HG03097 (cell line): ENCODE measurements around the gene DSCAM.

ENCODE experiments used
- ATAC-seq: cut with Tn5 transposase; IDR thresholded peaks from one replicate; pipeline ENCODE4 v1.9.1; 2021; ENCODE audit not compliant: unreplicated experiment, low FRiP score

DSCAM gene

DNA sequence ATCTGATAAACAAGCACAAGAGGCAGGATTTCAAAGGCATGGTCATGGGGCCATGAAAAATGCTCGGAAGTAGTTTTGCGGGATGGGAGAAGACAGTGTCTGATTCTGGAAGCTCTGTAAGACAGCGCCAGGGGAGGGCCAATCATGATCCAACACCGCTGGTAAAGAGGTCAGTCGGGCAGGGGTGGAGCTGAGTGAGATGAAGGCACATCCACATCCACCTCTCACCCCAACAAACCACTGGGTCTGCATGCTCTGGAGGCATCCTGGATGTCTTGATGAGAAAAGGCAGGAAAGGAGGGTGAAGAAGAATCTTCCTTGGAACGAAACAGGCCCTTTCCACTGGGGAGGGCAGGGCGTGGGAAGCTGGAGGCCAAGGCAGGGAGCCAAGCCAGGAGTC is 691.4 kb downstream of the DSCAM start:
- ATAC-seq = no peak

DNA sequence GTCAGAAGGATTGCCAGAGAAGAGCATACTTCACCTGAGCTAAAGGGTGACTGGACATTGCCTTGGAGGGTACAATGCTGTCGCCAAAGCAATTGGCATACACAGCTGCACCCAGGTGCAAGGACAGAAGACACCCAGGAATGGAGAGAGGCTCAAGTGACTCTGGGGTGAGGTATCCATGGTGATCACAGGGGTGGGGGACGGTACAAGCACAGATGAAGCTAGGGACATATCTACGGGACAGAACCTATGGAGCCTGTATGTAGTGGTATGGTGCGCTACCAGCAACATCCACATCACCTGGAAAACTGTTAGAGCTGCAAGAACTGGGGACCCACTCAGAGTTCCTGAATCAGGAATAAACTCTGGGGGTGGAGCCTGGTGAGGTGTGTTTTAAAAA is 693.6 kb downstream of the DSCAM start:
- ATAC-seq = no peak

DNA sequence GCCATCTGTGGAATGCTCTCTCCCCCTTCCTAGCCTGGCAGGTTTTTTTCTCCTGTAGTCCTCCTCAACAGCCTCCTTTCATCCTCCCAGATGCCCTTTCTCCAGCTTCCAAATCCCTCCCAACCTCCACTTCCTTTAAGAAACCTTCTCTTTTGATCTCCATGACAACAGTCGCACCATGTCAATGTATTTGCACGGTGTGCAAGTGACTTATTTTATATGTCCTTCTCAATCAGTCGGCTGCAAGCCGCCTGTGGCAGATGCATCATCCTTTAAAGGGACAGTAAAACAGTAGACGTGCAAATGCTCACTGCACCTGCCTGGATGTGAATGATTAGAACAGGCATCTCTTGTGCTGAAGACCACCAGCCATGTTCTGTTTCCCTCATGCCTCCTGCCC is 694.5 kb downstream of the DSCAM start:
- no peak for ATAC-seq

DNA sequence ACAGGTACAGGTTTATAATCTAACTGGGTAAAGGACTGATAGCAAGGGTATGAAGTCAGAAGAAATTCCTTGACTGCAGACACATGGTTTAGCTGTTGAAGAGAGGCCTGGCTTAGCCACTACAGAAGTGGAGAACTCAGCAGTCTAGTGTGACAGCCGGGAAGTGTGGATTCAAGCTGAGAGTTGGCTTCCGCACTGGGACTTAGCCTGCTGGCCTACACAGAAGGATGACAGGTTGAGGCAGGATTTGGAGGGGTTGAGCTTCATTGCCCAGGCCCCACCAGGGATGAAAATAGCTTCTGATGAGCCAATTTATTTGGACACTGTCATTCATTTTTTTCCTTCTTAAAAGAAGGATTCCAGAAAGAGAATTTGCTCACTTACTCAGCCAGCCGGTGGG is 695.3 kb downstream of the DSCAM start:
- ATAC-seq = no peak

DNA sequence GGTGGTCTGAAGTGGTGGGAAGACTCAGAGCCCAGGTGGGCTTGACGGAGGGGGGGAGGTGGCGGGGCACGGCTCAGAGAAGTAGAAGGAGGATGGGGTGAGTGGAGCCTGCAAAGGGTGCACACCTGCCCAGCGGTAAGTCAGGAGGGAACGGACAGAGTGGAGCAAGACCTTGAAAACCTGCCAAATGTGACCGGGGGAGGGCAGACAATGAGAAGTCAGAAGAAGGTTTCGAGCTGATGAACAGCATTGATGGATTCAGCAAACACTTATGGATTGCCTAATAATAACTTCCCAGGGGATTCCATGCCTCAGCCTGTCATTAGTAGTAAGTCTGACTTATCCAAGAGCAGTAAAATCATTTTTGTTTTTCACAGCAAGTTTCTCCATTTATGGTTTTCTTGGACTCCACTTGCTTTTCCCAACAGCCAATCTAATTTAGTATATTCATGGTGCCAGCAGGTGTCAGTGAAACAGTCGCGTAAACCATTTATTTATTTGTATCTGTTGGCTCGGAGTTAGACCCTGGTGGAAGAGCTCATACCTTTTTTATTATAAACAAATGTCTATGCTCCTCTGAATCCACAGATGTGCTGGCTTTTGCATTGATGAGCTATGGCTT is 700.6 kb downstream of the DSCAM start:
- no peak for ATAC-seq

DNA sequence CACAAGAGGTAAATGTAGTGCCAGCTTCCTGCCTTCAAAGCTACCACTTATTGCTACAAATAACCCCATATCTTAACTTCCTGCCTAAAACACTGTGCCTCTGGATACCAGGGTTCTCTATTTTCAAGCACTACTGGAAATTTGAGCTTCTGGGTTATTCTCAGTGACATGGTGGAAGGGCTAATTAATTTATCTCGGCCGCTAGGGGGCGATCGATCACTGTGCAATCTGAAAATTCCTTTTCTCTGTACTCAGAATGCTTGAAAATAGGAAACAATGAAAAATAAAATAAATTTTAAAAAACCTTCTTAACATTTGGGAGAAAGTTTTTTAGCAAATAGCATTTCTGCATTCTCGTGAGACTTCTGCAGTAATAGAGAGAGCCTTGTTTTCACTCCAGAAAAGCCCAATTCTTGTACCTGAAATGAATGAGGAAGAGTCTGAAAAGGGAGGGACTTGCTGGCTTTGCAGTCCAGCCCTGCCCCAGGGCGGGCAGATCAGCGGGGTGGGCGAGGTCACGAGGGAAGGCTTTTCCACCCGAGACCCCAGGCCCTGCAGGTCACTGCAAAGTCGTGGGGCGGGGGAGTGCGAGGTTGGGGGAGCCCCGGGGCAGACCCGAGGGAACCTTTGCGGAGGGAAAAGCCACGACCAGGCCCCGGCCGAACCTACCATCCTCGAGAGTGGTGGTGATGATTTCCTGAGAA is 703.0 kb downstream of the DSCAM start:
- ATAC-seq = no peak

DNA sequence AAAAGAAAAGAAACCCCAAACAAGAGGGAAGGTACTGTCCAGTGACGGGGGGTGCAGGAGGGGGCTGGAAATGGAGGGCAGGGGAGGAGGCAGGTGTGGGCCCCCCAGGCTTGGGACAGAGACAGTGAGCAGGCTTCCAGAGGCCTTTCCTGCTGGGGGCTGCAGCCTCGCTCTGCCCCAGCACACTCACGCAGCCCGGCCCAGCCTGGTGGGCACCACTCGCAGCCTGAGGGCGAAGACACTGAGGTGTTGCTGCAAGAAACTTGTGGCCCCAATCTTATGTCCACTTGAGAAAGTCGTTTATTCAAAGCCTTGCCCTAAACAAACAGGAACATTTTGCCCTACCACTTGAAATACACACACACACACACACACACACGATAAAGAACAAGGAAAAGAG is 705.3 kb downstream of the DSCAM start:
- ATAC-seq = no peak

DNA sequence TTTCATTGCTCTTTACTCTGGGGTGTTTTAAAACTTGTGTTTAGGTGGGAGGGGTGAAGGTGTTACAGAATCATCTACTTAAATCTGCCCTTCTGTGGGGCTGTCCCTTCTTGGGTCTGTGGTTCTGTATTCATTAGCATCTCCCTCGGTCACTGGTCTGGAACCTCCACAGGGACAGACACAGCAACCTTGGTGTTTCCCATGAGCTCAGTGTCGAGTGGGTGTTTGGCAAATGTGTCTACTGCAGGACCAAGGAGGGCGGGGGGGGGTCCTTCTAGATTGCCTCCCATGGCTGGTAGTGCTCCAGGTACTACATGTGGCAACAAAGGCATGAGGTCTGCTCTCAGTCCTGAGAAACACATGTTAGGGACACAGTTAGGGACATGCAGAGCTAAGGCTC is 706.3 kb downstream of the DSCAM start:
- no peak for ATAC-seq

DNA sequence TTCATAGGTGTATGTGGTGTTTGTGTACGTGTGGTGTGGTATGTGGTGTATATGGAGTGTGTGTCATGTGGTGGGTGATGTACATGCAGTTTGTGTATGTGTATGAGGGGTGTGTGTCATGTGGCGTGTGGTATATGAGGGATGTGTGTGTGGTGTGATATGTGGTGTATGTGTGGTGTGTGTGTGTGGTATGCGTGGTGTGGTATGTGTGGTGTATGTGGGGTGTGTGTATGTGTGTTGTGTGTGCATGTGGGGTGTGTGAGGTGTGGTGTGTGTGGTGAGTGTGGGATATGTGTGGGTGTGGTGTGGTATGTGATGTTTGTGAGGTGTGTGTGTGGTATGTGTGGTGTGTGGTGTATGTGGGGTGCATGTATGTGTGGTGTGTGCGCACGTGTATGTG is 707.3 kb downstream of the DSCAM start:
- no peak for ATAC-seq

DNA sequence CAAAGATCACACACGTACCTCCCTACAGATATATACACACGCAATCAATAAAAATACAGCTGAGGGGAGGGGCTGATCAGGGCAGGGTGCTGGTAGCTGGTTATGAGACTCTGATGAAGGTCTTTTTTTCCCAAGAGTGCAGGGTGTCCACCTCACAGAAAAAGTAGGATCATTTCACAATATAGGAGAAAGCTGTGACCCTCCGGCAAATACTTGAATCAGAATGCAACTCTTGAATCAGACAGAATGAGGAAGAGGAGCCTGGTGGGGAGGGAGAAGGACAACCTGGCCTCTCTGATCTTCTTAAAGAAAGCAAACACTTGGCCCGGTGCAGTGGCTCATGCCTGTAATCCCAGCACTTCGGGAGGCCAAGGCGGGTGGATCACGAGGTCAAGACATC is 710.4 kb downstream of the DSCAM start:
- no peak for ATAC-seq

DNA sequence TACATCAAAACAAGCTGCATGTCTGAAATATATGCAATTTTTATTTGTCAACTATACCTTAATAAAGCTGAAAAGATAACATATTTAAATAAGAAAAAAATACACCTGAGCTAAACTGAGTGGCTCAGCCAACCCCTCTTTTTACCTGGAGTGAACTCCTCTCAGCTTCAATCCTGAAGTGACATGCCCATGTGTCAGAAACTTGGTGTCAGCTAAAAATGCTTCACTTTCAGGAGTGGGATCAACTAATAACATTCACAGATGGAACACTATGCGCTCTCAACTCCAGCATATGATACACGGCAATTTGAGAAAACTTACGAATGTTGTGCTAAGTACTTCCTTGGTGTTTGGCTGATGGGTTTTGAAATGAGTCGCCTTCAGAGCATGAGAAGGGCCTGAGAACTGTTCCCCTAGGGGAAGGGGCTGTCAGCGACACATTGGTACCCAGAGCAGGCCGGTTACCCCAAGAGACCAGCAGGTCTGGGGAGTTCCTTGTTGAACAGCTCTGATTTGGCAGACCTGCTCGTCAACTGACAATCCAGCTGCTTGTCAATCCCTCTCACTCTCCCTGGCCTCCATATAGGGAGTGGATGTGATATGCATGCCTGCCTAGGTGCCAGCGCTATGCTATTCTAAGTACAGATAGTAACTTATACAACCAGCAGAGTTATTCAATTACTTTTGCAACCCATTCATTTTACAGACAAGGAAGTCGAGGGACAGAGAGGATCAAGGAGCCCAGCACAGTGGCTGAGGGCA is 712.0 kb downstream of the DSCAM start:
- ATAC-seq = no peak

DNA sequence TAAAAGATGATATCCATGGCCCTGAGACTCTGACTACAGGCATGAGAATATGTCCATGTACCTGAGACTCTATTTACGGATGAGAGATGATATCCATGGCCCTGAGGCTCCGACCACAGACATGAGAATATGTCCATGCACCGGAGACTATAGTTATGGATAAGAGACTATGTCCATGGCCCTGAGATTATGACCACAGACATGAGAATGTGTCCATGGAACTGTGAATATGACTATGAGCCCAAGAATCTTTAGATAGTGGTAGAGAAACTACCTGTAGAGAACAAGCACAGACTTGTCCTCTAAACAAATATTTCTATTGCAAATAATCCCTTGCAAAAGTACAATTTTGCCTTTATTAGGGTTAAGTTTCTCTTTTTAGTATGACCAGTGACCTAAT is 716.5 kb downstream of the DSCAM start:
- no peak for ATAC-seq

DNA sequence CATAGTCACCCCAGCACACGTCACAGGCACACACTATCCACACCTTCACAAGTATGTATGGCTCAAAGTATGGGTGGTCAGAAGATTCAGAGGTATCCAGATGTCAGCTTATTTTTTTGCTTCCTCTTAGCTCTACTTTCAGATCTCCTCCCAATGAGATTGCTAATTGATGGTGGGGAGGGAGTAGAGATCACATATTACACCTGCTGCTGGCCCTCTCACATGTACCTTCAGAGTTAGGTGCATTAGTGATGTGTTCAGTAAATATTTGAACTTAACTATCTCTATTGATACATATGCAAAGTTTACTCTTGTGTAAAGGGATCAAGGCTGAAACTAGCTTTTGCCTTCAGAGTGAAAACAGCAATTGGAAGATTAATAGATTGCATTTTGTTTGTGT is 717.1 kb downstream of the DSCAM start:
- no peak for ATAC-seq

DNA sequence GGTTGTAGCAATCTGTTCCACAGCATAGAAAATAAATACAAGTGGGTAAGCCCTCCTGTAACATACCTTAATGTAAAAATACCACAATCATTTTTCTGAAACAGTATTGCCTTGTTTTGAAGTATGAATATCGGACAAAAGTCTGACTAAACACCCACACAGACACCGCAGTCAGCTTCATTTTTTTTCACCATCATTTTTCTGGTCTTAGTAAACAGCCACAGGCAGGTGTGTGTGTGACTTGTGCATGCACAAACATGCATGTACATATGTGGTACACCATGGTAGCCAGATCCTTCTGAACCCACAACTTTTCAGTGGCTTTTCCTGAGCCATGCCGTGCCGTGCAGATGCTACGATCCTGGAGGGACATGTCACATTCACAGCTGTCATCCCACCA is 718.1 kb downstream of the DSCAM start:
- no peak for ATAC-seq

DNA sequence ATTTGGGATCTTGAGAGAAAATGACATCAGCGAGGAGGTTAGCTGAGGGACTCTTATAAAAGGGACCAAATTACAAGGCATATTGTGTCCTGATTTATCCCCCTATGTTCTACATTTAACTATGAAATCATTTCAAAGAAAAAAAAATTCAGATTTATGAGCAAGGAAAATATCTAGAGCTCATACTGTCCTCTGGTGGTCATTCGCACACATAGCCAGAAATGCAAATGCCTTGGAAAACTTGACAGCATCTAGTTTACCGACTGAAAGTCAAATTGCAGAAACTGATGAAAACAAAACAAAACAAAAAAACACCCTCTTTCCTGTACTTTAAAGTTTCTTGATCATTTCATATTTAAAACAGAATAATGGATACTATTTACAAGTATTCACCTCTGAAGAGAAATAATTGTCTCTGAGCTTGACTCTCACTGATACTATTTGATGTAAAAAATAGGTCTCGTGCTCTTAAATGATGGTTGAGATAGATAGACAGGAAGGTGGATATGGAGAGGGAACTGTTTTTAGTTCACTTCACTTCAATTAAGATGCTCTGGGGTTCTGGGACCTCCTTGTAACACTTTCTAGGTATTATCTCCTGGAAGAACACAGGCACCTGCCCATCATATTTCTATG is 725.9 kb downstream of the DSCAM start:
- ATAC-seq = no peak

DNA sequence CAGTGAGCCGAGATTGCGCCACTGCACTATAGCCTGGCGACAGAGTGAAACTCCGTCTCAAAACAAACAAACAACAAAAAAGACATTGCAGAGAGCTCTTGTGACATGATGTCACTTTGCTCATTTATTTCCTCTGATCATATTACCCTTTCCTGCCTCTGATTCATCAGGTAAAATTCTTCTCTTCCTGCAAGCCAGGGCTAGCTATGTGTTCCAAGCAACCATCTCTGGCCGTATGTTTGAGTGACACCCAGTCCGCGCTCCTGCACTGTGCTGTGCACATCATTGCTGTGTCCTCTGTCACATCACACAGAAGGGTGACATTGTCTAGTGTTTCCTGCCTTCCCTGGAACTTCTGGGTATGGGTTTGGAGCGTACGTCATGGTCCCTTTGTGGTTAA is 728.4 kb downstream of the DSCAM start:
- ATAC-seq = no peak

DNA sequence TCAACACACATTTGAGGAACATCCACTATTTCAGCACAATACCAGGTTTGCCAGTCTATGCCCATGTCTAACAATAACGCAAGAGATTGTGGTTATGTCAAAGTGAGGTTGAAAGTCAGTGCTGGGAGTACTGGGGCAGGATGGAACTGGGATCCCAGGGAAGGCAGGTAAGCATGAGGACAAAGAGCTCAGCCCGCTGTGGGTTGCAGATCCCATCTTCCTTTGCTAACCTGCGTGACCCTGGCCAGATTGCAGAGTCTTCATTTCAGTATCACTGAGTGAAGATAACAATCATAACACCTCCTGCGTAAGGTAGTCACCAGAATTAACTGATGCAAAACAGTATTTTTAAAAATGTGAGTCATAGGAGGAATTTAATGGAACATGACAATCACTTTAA is 729.7 kb downstream of the DSCAM start:
- ATAC-seq = no peak

DNA sequence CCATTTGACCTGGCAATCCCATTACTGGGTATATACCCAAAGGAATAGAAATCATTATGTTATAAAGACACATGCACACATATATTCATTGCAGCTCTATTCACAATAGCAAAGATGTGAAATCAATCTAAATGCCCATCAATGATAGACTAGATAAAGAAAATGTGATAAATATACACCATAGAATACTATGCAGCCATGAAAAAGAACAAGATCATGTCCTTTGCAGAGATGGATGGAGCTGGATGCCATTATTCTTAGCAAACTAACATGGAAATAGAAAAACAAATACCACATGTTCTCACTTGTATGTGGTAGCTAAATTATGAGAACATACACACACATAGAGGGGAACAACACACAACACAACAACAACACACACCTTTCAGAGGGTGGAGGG is 731.2 kb downstream of the DSCAM start:
- ATAC-seq = no peak

DNA sequence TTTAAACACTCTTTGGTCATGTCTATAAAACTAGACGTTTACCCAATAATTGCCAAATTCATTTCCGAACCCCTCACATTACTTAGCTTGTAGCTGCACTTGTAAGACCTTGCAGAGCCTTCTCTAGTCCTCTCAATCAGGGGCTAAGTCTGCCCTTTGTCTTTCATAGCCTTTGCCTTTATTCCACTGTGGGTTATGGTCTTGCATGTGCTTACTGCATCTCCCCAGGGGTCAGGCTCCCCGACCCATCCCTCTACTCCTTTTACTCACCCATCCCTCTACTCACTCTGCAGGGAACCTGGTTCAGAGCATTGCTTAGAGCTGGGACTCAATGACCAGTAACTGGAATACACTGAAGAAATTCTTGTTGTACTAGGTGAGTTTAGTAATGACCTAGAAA is 744.3 kb downstream of the DSCAM start:
- no peak for ATAC-seq

DNA sequence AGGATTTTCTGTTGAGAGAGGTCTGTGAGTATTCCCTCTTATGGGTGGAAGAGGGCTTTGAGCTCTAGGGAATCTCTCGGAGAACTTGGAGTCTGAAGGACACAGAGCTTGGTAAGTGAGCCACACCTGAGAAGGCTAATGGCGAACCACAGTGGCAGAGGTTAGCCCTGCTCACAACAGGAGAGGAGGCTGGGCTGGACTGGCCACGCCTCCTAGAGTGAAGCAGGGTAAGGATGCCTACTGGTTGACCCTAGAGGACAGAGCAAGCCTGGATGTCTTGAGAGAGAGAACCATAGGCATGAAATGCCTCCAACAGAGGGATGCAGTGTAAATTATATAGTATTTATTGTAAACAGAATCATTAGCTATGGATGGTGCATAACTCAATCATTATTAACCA is 747.1 kb downstream of the DSCAM start:
- ATAC-seq = no peak

DNA sequence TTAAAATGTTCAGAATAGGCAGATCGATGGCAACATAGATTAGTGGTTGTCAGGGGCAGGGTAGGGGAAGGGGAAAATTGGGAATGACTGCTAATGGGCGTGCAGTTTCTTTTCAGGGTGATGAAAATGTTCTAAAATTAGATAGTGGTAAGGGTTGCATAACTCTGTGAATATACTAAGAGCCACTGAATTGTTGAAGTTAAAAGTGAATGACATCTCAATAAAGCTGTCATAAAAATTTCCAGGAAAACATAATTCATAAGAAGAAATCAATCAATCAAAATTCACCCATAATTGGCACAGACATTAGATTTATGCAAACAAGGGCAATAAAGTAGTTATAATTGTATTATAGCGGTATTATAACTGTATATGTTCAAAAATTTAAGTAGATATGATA is 751.5 kb downstream of the DSCAM start:
- no peak for ATAC-seq

DNA sequence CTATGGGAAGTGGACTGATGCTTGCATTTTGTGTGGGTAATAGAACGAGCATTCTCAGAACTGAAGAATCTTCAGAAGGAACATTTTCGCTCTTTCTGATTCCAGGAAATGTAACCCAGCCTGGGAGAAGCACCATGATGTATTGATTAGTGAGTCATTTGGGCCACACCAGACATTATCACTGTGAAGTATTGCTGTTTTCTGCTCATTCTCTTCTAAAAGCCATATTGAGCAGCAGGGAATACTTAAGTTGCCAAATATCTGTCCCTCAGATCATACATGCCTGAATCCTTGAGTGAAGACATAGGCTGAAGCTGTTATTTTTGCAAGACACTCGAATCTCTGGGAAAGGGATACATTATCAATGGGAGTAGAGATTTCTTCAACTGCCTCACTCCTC is 766.6 kb downstream of the DSCAM start:
- ATAC-seq = no peak
